GM12801 (cell line): ENCODE measurements around the gene HOXD3.

ENCODE experiments used
- TF ChIP-seq, protein P1 (sequence below): IDR thresholded peaks from one replicate; pipeline ENCODE4 v1.5.1; 2011; ENCODE audit warnings: control low read depth; ENCODE audit not compliant: insufficient read length; ENCODE audit errors: extremely low read depth

Gene HOXD3

DNA sequence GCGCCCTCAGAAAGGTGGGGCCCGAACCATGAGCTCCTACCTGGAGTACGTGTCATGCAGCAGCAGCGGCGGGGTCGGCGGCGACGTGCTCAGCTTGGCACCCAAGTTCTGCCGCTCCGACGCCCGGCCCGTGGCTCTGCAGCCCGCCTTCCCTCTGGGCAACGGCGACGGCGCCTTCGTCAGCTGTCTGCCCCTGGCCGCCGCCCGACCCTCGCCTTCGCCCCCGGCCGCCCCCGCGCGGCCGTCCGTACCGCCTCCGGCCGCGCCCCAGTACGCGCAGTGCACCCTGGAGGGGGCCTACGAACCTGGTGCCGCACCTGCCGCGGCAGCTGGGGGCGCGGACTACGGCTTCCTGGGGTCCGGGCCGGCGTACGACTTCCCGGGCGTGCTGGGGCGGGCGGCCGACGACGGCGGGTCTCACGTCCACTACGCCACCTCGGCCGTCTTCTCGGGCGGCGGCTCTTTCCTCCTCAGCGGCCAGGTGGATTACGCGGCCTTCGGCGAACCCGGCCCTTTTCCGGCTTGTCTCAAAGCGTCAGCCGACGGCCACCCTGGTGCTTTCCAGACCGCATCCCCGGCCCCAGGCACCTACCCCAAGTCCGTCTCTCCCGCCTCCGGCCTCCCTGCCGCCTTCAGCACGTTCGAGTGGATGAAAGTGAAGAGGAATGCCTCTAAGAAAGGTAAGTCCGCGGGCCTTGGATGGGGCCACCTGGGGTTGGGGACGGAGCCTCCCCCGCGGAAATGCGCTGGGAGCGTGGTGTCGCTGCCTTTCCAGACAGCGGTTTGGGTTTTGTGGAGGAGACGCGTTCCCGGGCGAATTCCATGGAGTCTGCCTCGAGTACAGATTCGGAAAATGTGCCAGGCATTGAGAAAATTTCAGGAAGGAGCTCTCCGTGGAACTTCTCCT, 31.9 kb downstream of the HOXD3 start:
- TF ChIP-seq, protein P1, sequence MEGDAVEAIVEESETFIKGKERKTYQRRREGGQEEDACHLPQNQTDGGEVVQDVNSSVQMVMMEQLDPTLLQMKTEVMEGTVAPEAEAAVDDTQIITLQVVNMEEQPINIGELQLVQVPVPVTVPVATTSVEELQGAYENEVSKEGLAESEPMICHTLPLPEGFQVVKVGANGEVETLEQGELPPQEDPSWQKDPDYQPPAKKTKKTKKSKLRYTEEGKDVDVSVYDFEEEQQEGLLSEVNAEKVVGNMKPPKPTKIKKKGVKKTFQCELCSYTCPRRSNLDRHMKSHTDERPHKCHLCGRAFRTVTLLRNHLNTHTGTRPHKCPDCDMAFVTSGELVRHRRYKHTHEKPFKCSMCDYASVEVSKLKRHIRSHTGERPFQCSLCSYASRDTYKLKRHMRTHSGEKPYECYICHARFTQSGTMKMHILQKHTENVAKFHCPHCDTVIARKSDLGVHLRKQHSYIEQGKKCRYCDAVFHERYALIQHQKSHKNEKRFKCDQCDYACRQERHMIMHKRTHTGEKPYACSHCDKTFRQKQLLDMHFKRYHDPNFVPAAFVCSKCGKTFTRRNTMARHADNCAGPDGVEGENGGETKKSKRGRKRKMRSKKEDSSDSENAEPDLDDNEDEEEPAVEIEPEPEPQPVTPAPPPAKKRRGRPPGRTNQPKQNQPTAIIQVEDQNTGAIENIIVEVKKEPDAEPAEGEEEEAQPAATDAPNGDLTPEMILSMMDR: no peak

DNA sequence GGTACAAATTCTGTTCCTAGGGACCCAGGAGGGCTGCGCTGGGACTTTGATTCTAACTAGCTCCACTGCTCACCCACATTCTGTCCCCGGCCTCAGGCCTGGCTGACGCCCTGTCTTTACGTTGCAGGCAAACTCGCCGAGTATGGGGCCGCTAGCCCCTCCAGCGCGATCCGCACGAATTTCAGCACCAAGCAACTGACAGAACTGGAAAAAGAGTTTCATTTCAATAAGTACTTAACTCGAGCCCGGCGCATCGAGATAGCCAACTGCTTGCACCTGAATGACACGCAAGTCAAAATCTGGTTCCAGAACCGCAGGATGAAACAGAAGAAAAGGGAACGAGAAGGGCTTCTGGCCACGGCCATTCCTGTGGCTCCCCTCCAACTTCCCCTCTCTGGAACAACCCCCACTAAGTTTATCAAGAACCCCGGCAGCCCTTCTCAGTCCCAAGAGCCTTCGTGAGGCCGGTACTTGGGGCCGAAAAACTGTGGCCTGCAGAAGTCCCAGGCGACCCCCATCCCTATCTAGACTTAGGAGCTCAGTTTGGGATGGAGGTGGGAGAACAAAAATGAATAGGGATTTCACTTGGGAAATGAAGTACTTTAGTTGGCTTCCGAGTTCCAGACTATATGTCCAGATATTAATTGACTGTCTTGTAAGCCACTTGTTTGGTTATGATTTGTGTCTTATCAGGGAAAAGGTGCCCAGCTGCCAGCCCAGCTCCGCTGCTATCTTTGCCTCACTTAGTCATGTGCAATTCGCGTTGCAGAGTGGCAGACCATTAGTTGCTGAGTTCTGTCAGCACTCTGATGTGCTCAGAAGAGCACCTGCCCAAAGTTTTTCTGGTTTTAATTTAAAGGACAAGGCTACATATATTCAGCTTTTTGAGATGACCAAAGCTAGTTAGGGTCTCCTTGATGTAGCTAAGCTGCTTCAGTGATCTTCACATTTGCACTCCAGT, 32.9 kb downstream of the HOXD3 start:
- TF ChIP-seq, protein P1: no peak

DNA sequence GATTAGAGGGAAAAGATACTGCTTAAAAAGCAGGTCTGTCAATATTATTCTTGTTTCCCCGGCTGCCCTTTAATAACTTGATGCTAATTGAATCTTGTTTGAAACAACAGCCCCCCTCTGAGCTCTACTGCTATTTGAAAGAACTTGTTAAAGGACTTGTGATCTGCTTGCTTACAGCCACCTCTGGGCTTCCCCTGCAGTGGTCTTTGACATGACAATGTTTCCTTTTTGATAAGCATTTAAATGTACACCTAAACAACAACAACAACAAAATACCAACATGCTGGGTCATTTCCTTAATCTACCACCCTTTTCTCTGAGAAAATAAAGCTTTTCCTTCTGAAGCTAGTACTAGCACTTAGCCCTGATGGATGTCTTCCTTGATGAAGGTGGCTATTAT, 35.2 kb downstream of the HOXD3 start:
- TF ChIP-seq, protein P1: no peak

DNA sequence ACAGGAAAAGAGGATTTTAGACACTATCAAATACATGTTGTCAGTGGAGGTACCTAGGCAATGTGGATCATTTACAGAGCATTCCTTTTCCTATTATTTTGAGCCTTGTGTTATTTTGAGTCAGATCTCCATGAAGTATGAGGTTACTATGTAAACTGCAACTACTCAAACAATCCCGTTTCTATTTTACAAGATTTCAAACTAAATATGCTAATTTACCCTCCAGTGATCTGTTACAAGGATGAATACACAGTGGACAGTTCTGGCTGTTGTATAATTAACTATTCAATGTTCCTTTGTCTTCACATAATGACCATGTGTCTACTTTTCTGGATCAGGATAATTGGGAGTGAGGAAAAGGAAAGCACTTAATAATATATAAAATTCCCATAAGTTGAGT, 35.9 kb downstream of the HOXD3 start:
- TF ChIP-seq, protein P1: no peak

DNA sequence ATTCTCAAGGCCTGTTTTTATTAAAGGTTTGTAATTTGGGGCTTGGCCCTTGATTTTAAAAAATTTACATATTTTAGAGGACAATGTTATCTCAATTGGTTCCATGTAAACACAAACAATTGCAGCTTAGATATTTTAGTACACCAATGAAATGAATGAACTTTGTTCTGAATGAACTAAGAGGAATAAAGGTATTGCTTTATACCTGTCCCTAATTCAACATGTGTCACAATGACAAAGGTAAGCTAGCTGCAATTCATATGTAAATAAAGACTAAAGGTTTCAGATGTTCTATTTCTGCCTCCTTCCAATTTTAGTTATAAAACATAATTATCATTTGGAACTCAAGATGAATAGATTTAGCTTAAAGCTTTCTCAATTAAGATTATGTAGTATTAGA, 42.8 kb downstream of the HOXD3 start:
- TF ChIP-seq, protein P1: no peak

DNA sequence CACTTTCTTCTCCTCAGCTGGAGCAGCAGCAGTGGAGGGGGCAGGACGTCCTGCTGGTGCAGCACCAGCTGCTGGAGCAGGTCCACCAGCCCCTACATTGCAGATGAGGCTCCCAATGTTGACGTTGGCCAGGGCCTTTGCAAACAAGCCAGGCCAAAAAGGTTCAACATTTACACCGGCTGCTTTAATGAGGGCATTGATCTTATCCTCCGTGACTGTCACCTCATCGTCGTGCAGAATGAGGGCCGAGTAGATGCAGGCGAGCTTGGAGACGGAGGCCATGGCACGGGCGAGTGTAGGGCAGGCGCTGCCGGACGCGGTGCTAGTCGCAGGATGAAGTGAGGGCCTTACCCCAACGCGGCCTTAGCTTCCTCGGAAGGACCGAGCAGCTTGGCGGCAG, 43.9 kb downstream of the HOXD3 start:
- TF ChIP-seq, protein P1: no peak

DNA sequence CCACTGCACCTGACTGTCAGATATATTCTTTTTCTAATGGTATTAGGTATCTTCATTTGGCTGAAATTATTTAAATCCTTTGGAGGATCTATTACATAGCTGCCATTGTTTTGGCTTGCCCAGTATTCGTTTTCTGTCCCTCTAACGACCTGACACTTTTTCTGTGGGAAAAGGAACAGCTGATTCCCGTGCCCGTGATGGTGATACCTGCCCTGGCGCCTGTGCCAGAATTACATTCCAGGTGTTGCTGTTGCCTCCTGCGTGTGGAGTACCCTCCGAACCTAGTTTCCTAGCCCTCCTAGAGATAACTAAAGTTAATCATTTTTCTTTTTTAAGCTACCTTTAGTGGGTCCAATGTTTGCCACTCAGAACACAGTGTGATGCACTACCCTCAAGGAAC, 45.4 kb downstream of the HOXD3 start:
- TF ChIP-seq, protein P1: no peak
